A549 (cell line): ENCODE measurements around the gene CLSTN1. TPM values are rescaled to one million over a fixed set of nuclear protein-coding genes. Genes with fewer than 3 reads are reported as not detected.

Experiments
- ATAC-seq, 2 experiments: fragments of 200-7000 bp in 1 of 2; fragments of >200 bp in 1 of 2; cut with Nextera tagmentation in 1 of 2; cut with Tn5 transposase in 1 of 2; 3 replicates each; pipeline versions ENCODE4 v1.8.0 to v1.9.1; 2018 to 2020; ENCODE audit warnings: mild to moderate bottlenecking in 1 of 2, moderate library complexity in 1 of 2
- CTCF ChIA-PET: fragments of 300-600 bp; sonication (Branson Sonifier 250); formaldehyde crosslinking; extraction: SDS; loops from one replicate; lab custom pipeline; 2021; ENCODE audit warnings: antibody characterized with exemption, inconsistent platforms; lab: Yijun Ruan, JAX
- POLR2A ChIA-PET: fragments of 350-600 bp; formaldehyde crosslinking; extraction: SDS; loops from one replicate; lab custom pipeline; 2021; ENCODE audit warnings: antibody characterized with exemption, inconsistent platforms; lab: Yijun Ruan, JAX
- DNase-seq, 2 experiments: peaks; one replicate each; pipeline versions ENCODE4 v3.0.0 to v3.0.0-alpha.2; 2011 to 2016; ENCODE audit warnings: low read depth in 1 of 2, low spot score in 1 of 2
- FAIRE-seq: peaks from 2 replicates; lab custom pipeline; 2011; peaks lifted over from hg19 to GRCh38; lab: Jason Lieb, UNC
- H3K27ac ChIP-seq, 2 experiments: fragments of >200 bp; sonication (Bioruptor Twin); formaldehyde crosslinking; 3 replicates each; pipeline ENCODE4 v1.5.1; 2016 to 2017
- H3K4me1 ChIP-seq: fragments of >200 bp; sonication (Bioruptor Twin); formaldehyde crosslinking; 3 replicates; pipeline ENCODE4 v1.6.1; 2016
- H3K4me2 ChIP-seq: fragments of >200 bp; sonication (Bioruptor Twin); formaldehyde crosslinking; 3 replicates; pipeline ENCODE4 v1.6.1; 2016
- H3K4me3 ChIP-seq: fragments of >200 bp; sonication (Bioruptor Twin); formaldehyde crosslinking; 3 replicates; pipeline ENCODE4 v1.5.1; 2016
- H3K9me3 ChIP-seq: fragments of >200 bp; sonication (Bioruptor Twin); formaldehyde crosslinking; 3 replicates; pipeline ENCODE4 v1.6.1; 2016
- CBX8 ChIP-seq: fragments of 200-600 bp; sonication (generic); IDR thresholded peaks from 2 replicates; pipeline ENCODE4 v1.6.1; 2016
- CHD2 ChIP-seq: fragments of 150-350 bp; IDR thresholded peaks from 2 replicates; pipeline ENCODE4 v1.6.1; 2014; ENCODE audit warnings: low read length; ENCODE audit not compliant: partially characterized antibody
- FOSB ChIP-seq: fragments of 250-450 bp; sonication (Bioruptor Pico); IDR thresholded peaks from 2 replicates; pipeline ENCODE4 v1.5.0; 2020; ENCODE audit warnings: mild to moderate bottlenecking, moderate library complexity
- GATA3 ChIP-seq: IDR thresholded peaks from 2 replicates; pipeline ENCODE4 v1.6.1; 2012; ENCODE audit warnings: borderline replicate concordance
- HDAC2 ChIP-seq: fragments of 200-600 bp; sonication (generic); IDR thresholded peaks from 2 replicates; pipeline ENCODE4 v1.6.1; 2016
- HOXA7 ChIP-seq: fragments of 250-450 bp; sonication (Bioruptor Pico); IDR thresholded peaks from 2 replicates; pipeline ENCODE4 v1.5.0; 2020; ENCODE audit warnings: mild to moderate bottlenecking, moderate library complexity
- HOXB5 ChIP-seq: fragments of 250-450 bp; sonication (Bioruptor Pico); IDR thresholded peaks from 2 replicates; pipeline ENCODE4 v1.5.0; 2020; ENCODE audit warnings: mild to moderate bottlenecking, moderate library complexity
- KDM1A ChIP-seq: fragments of 200-600 bp; sonication (generic); IDR thresholded peaks from 2 replicates; pipeline ENCODE4 v1.6.1; 2016; ENCODE audit warnings: low read depth, mild to moderate bottlenecking
- MAFK ChIP-seq: fragments of 450-650 bp; IDR thresholded peaks from 2 replicates; pipeline ENCODE4 v1.6.1; 2014; ENCODE audit not compliant: partially characterized antibody
- NFE2L2 ChIP-seq: fragments of 150-350 bp; conservative IDR thresholded peaks from 2 replicates; pipeline ENCODE4 v1.6.1; 2014; ENCODE audit warnings: low read length
- NPAS2 ChIP-seq: fragments of 250-450 bp; sonication (Bioruptor Pico); IDR thresholded peaks from 2 replicates; pipeline ENCODE4 v1.8.0; 2022; ENCODE audit warnings: mild to moderate bottlenecking, moderate library complexity, borderline replicate concordance
- RAD21 ChIP-seq, 2 experiments: fragments of >200 bp in 1 of 2; sonication (Bioruptor Twin) in 1 of 2; formaldehyde crosslinking in 1 of 2; IDR thresholded peaks in 1 of 2; conservative IDR thresholded peaks in 1 of 2; 2 replicates in 1 of 2; 3 replicates in 1 of 2; pipeline ENCODE4 v1.6.1; 2012 to 2018; ENCODE audit warnings: inconsistent platforms in 1 of 2
- TFCP2L1 ChIP-seq: fragments of 250-450 bp; sonication (Bioruptor Pico); IDR thresholded peaks from 2 replicates; pipeline ENCODE4 v1.5.0; 2021; ENCODE audit warnings: mild to moderate bottlenecking
- WGBS: methylation state at CpG from one replicate; pipeline ENCODE4 v1.1.6; 2017; ENCODE audit errors: missing lambda C conversion rate; 5-methylcytosine and 5-hydroxymethylcytosine counted together
- polyA plus RNA-seq, 4 experiments: library from polyadenylated mRNA; depleted of rRNA in 3 of 4; stranded (reverse); fragments of >200 nt; fragmentation: RNase III in 1 of 4; extraction: RNeasy Plus Mini Kit Qiagen cat#74134 plus additional on column Dnase treatment in 1 of 4; gene quantifications; 2 replicates in 3 of 4; 3 replicates in 1 of 4; pipeline ENCODE4 v1.2.3, GENCODE V29; 2011 to 2017
- TF ChIP-seq, protein P1 (sequence below): fragments of 200-600 bp; sonication (generic); IDR thresholded peaks from 2 replicates; pipeline ENCODE4 v1.6.1; 2016; ENCODE audit warnings: antibody characterized with exemption, mild to moderate bottlenecking, moderate library complexity
- TF ChIP-seq, protein P2 (sequence below): fragments of 250-450 bp; sonication (Bioruptor Pico); IDR thresholded peaks from 2 replicates; pipeline ENCODE4 v1.5.0; 2020; ENCODE audit warnings: low read depth, mild to moderate bottlenecking, moderate library complexity
- TF ChIP-seq, protein P3 (sequence below): IDR thresholded peaks from 2 replicates; pipeline ENCODE4 v1.6.1; 2012
- TF ChIP-seq, protein P4 (sequence below): fragments of >200 bp; sonication (Bioruptor Twin); formaldehyde crosslinking; IDR thresholded peaks from 3 replicates; pipeline ENCODE4 v1.6.1; 2016
- TF ChIP-seq, protein P5 (sequence below): IDR thresholded peaks from 2 replicates; pipeline ENCODE4 v1.6.1; 2012
- TF ChIP-seq, protein P6 (sequence below): fragments of 450-650 bp; IDR thresholded peaks from 2 replicates; pipeline ENCODE4 v1.6.1; 2014; ENCODE audit warnings: antibody characterized with exemption
- TF ChIP-seq, protein P7 (sequence below): fragments of >200 bp; sonication (Bioruptor Twin); formaldehyde crosslinking; IDR thresholded peaks from 3 replicates; pipeline ENCODE4 v1.5.1; 2016

Gene CLSTN1
- polyA plus RNA-seq, 2 of the 4 experiments (the other 2 are of a cell fraction) = 27.3 to 56.1 TPM

- 90% methylated on average over 6 of the region's 9 CpGs for WGBS
- H3K4me2 ChIP-seq = no peak overlapping the region
- POLR2A ChIA-PET = no interaction called here
- DNase-seq = no peak
- FAIRE-seq = no peak
- CTCF ChIA-PET = no interaction called here
- no peak overlapping the region for H3K4me3 ChIP-seq
- no peak for ATAC-seq
- no peak overlapping the region for H3K27ac ChIP-seq
- H3K9me3 ChIP-seq = no peaks in the 10 kb centered on the region
- TF ChIP-seq, protein P1, sequence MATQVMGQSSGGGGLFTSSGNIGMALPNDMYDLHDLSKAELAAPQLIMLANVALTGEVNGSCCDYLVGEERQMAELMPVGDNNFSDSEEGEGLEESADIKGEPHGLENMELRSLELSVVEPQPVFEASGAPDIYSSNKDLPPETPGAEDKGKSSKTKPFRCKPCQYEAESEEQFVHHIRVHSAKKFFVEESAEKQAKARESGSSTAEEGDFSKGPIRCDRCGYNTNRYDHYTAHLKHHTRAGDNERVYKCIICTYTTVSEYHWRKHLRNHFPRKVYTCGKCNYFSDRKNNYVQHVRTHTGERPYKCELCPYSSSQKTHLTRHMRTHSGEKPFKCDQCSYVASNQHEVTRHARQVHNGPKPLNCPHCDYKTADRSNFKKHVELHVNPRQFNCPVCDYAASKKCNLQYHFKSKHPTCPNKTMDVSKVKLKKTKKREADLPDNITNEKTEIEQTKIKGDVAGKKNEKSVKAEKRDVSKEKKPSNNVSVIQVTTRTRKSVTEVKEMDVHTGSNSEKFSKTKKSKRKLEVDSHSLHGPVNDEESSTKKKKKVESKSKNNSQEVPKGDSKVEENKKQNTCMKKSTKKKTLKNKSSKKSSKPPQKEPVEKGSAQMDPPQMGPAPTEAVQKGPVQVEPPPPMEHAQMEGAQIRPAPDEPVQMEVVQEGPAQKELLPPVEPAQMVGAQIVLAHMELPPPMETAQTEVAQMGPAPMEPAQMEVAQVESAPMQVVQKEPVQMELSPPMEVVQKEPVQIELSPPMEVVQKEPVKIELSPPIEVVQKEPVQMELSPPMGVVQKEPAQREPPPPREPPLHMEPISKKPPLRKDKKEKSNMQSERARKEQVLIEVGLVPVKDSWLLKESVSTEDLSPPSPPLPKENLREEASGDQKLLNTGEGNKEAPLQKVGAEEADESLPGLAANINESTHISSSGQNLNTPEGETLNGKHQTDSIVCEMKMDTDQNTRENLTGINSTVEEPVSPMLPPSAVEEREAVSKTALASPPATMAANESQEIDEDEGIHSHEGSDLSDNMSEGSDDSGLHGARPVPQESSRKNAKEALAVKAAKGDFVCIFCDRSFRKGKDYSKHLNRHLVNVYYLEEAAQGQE = no peak
- TF ChIP-seq, protein P2, sequence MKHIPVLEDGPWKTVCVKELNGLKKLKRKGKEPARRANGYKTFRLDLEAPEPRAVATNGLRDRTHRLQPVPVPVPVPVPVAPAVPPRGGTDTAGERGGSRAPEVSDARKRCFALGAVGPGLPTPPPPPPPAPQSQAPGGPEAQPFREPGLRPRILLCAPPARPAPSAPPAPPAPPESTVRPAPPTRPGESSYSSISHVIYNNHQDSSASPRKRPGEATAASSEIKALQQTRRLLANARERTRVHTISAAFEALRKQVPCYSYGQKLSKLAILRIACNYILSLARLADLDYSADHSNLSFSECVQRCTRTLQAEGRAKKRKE = no peak
- TF ChIP-seq NFE2L2 (no peak), HDAC2 (no peak), MAFK (no peak), CBX8 (no peak), RAD21 (conservative IDR thresholded peaks at IDR 0.05 in 1 of 2, IDR thresholded peaks at IDR 0.05 in 1 of 2) (no peak)
- TF ChIP-seq, protein P3, sequence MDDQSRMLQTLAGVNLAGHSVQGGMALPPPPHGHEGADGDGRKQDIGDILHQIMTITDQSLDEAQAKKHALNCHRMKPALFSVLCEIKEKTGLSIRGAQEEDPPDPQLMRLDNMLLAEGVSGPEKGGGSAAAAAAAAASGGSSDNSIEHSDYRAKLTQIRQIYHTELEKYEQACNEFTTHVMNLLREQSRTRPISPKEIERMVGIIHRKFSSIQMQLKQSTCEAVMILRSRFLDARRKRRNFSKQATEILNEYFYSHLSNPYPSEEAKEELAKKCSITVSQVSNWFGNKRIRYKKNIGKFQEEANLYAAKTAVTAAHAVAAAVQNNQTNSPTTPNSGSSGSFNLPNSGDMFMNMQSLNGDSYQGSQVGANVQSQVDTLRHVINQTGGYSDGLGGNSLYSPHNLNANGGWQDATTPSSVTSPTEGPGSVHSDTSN = no peak
- TF ChIP-seq, protein P4, sequence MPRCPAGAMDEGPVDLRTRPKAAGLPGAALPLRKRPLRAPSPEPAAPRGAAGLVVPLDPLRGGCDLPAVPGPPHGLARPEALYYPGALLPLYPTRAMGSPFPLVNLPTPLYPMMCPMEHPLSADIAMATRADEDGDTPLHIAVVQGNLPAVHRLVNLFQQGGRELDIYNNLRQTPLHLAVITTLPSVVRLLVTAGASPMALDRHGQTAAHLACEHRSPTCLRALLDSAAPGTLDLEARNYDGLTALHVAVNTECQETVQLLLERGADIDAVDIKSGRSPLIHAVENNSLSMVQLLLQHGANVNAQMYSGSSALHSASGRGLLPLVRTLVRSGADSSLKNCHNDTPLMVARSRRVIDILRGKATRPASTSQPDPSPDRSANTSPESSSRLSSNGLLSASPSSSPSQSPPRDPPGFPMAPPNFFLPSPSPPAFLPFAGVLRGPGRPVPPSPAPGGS = no peak
- no peaks in the 10 kb centered on the region for H3K4me1 ChIP-seq
Observed at GRCh38 chr1:9835404-9835757, 11.6 kb upstream of the CLSTN1 start.

GRCh38 chr1:9833632-9834031 is 9.9 kb upstream of the CLSTN1 start:
- DNase-seq = no peak
- no peak overlapping the region for H3K27ac ChIP-seq
- CTCF ChIA-PET = interaction anchor here (1.1 kb wide), 2 partner anchors 12 to 35 kb away, joined by 3 to 5 read pairs; no protein-coding TSS in a partner anchor
- H3K9me3 ChIP-seq = no peaks in the 10 kb centered on the region
- no peak for ATAC-seq
- 80% methylated on average over 3 of the region's 3 CpGs for WGBS
- FAIRE-seq = no peak
- no peak overlapping the region for H3K4me3 ChIP-seq
- POLR2A ChIA-PET = interaction anchor here (0.7 kb wide), 1 partner anchor 377 kb away, joined by 4 read pairs; the partner anchor contains the start of gene KIF1B
- H3K4me2 ChIP-seq = no peak overlapping the region
- H3K4me1 ChIP-seq = no peaks in the 10 kb centered on the region
- TF ChIP-seq FOSB (CRISPR knock-in tag) (no peak), HOXA7 (CRISPR knock-in tag) (no peak), HOXB5 (no peak), NPAS2 (CRISPR knock-in tag) (no peak), MAFK (no peak), KDM1A (no peak), CHD2 (no peak), NFE2L2 (no peak), GATA3 (no peak), TFCP2L1 (no peak)
- TF ChIP-seq, protein P5, sequence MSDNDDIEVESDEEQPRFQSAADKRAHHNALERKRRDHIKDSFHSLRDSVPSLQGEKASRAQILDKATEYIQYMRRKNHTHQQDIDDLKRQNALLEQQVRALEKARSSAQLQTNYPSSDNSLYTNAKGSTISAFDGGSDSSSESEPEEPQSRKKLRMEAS = no peak
- TF ChIP-seq, protein P6, sequence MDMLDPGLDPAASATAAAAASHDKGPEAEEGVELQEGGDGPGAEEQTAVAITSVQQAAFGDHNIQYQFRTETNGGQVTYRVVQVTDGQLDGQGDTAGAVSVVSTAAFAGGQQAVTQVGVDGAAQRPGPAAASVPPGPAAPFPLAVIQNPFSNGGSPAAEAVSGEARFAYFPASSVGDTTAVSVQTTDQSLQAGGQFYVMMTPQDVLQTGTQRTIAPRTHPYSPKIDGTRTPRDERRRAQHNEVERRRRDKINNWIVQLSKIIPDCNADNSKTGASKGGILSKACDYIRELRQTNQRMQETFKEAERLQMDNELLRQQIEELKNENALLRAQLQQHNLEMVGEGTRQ = no peak
- TF ChIP-seq, protein P7, sequence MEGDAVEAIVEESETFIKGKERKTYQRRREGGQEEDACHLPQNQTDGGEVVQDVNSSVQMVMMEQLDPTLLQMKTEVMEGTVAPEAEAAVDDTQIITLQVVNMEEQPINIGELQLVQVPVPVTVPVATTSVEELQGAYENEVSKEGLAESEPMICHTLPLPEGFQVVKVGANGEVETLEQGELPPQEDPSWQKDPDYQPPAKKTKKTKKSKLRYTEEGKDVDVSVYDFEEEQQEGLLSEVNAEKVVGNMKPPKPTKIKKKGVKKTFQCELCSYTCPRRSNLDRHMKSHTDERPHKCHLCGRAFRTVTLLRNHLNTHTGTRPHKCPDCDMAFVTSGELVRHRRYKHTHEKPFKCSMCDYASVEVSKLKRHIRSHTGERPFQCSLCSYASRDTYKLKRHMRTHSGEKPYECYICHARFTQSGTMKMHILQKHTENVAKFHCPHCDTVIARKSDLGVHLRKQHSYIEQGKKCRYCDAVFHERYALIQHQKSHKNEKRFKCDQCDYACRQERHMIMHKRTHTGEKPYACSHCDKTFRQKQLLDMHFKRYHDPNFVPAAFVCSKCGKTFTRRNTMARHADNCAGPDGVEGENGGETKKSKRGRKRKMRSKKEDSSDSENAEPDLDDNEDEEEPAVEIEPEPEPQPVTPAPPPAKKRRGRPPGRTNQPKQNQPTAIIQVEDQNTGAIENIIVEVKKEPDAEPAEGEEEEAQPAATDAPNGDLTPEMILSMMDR = no peak
- TF ChIP-seq, all 56 proteins: peak for 0
